Effector memory CD8-positive, alpha-beta T cell (primary cell): ENCODE measurements around the gene FANK1.
"Not testable (repeated sequence)": the region's sequence is repeated elsewhere in the genome, so short reads cannot be mapped to it uniquely, and the experiment has no call there.

Experiments used
- ATAC-seq: fragments of 150-1000 bp; cut with Tn5 transposase; replicated peaks from 2 replicates; pipeline ENCODE4 v1.10.0; 2021; ENCODE audit warnings: mild to moderate bottlenecking, moderate library complexity
- DNase-seq, 3 experiments: peaks; one replicate each; pipeline ENCODE4 v3.0.0; 2021
- H3K27ac Mint-ChIP-seq, 2 donors: one replicate each; pipeline ENCODE4 v1.8.0; 2022; ENCODE audit warnings: mild to moderate bottlenecking in 2 of 2, mixed read lengths in 2 of 2, moderate library complexity in 2 of 2
- H3K27me3 Mint-ChIP-seq, 2 donors: one replicate each; pipeline ENCODE4 v1.8.0; 2022; ENCODE audit warnings: mixed read lengths in 2 of 2
- H3K36me3 Mint-ChIP-seq: one replicate; pipeline ENCODE4 v1.8.0; 2022; ENCODE audit warnings: mild to moderate bottlenecking, moderate library complexity, mixed read lengths; ENCODE audit not compliant: insufficient read depth
- H3K4me1 Mint-ChIP-seq, 2 donors: one replicate each; pipeline ENCODE4 v1.8.0; 2022; ENCODE audit warnings: low read depth in 2 of 2, mixed read lengths in 2 of 2
- H3K4me3 Mint-ChIP-seq, 2 donors: one replicate each; pipeline ENCODE4 v1.8.0; 2022; ENCODE audit warnings: mild to moderate bottlenecking in 2 of 2, mixed read lengths in 2 of 2, moderate library complexity in 2 of 2
- H3K9me3 Mint-ChIP-seq, 2 donors: one replicate each; pipeline ENCODE4 v1.8.0; 2022; ENCODE audit warnings: mixed read lengths in 2 of 2

FANK1 gene

GRCh38 chr10:125871338-125871737 lies 25.0 kb upstream of the FANK1 start:
- Mint-ChIP-seq H3K9me3 (no peaks in the 10 kb centered on the region), H3K27ac (no peak overlapping the region), H3K4me1 (no peaks in the 10 kb centered on the region), H3K36me3 (no peaks in the 10 kb centered on the region), H3K4me3 (no peak overlapping the region), H3K27me3 (peaks cover 0 to under 1% of the 10 kb centered on the region in 2 donors)
- no peak for ATAC-seq
- DNase-seq, result no peak

DNA sequence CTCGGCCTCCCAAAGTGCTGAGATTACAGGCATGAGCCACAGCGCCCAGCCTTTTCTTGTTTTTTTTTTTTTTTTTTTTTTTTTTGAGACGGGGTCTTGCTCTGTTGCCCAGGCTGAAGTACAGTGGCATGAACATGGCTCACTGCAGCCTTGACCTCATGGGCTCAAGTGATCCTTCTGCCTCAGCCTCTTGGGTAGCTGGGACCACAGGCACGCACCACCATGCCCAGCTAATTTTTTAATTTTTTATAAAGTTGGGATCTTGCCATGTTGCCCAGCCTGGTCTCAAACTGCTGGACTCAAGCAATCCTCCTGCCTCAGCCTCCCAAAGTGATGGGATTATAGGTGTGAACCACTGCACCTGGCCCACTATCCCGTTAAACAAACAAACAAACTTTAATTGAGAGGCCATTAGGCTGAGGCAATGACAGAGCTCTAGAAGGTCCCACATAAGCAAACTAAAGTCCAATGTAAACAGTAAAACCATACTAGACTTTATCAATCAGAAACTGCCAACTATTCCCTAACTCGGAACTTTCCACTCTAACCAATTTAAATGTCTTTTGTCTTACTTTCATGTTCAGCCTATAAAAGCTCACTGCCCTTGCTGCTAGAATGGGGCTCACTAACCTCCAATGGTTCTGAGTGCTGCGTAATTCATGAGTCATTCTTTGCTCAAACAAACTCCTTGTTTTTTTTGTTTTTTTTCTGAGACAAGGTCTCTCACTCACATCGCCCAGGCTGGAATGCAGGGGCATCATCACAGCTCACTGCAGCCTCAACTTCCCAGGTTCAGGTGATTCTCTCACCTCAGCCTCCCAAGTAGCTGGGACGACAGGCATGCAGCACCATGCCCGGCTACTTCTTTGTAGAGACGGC lies 17.2 kb upstream of the FANK1 start:
- Mint-ChIP-seq H3K9me3 (no peaks in the 10 kb centered on the region), H3K36me3 (no peaks in the 10 kb centered on the region)
- DNase-seq, result no peak

GRCh38 chr10:125880719-125881118 lies 15.6 kb upstream of the FANK1 start:
- H3K9me3 Mint-ChIP-seq, result no peaks in the 10 kb centered on the region
- H3K36me3 Mint-ChIP-seq, result no peaks in the 10 kb centered on the region
- H3K4me3 Mint-ChIP-seq, result no peak overlapping the region

More for the DNA sequence above, 17.2 kb upstream of the FANK1 start:
- H3K4me1 Mint-ChIP-seq, result no peaks in the 10 kb centered on the region
- peaks cover 0 to 14% of the 10 kb centered on the region in 2 donors for H3K27me3 Mint-ChIP-seq
- no peak overlapping the region for H3K27ac Mint-ChIP-seq
- no peak for ATAC-seq
- no peak overlapping the region for H3K4me3 Mint-ChIP-seq

DNA sequence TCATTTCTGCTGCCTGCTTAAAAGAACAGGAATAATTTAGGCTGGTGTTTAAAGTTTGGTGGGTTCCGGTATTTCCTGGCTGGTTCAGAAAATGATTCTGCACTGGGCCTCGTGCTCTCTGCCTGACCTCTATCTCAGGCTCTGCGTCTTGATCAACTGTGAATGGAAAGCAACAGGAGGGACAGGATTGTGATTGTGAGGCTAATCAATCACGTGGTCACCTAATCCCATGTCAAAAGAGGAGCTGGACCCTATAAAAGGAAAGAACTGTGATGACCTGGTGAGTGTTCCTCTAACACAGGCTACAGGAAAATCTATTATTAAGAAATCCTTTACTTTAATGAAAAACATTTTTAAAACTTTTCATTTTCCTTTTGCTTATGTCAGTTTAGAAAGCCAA lies 15.2 kb upstream of the FANK1 start, which contains the start of gene DHX32:
DHX32 (minus strand) TSS at position 101 of the 400 bp plus-strand sequence. CDS start 468 bp downstream, outside the sequence.
- no peaks in the 10 kb centered on the region for H3K36me3 Mint-ChIP-seq
- DNase-seq (no peak), ATAC-seq (no peak)
- peaks cover 0 to 14% of the 10 kb centered on the region in 2 donors for H3K27me3 Mint-ChIP-seq
- no peaks in the 10 kb centered on the region for H3K9me3 Mint-ChIP-seq
- no peaks in the 10 kb centered on the region for H3K4me1 Mint-ChIP-seq
- H3K27ac Mint-ChIP-seq, result no peak within 1 kb of the TSS
- H3K4me3 Mint-ChIP-seq, result no peak within 1 kb of the TSS

More at GRCh38 chr10:125880719-125881118, 15.6 kb upstream of the FANK1 start:
- Mint-ChIP-seq H3K4me1 (no peaks in the 10 kb centered on the region), H3K27ac (no peak overlapping the region), H3K27me3 (peaks cover 0 to 14% of the 10 kb centered on the region in 2 donors)
- no peak for DNase-seq
- ATAC-seq, result no peak

DNA sequence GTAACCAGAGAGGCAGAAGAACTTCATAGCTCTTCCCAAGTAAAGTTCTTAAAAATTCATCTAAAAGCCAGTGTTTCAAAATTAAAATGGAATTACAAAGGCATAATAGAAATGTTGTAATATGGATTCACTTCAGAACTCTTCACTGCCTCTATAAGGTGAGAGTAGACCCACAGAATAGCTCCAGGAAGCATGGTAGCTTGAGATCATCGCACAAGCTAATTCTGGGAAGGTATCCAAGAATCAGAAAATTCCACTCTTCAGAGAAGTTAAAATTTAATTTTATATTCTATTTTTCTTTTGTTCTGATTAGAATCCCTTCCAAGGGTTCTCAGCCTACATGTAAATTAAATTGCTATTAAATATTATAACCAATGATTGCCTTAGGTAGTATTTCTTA lies 13.8 kb upstream of the FANK1 start:
- DNase-seq (no peak), ATAC-seq (no peak)
- H3K9me3 Mint-ChIP-seq, result no peaks in the 10 kb centered on the region
- H3K27me3 Mint-ChIP-seq, result peaks cover 0 to 14% of the 10 kb centered on the region in 2 donors
- H3K36me3 Mint-ChIP-seq, result no peaks in the 10 kb centered on the region
- no peaks in the 10 kb centered on the region for H3K4me1 Mint-ChIP-seq
- no peak overlapping the region for H3K27ac Mint-ChIP-seq
- H3K4me3 Mint-ChIP-seq, result no peak overlapping the region

DNA sequence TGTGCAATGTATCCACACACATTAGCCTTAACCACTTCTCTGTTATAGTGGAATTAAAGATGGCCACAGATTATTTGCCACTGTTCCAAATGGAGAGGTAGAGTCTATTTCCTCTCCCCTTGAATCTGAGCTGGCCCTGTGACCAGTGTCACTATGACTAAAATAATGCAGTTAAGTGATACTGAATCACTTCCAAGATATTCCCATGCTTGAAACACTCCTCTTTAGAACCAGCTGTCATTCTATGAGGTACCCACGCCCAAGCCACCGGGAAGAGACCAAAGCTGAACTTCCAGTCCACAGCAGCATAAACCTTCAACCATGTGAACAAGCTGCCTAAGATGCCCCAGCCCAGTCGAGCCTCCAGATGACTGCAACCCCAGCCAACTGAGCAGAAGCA lies 13.2 kb upstream of the FANK1 start:
- H3K27ac Mint-ChIP-seq, result no peak overlapping the region
- no peak for ATAC-seq
- no peak overlapping the region for H3K4me3 Mint-ChIP-seq
- no peaks in the 10 kb centered on the region for H3K36me3 Mint-ChIP-seq
- DNase-seq, result no peak
- H3K27me3 Mint-ChIP-seq, result peaks cover 0 to 14% of the 10 kb centered on the region in 2 donors
- H3K4me1 Mint-ChIP-seq, result no peaks in the 10 kb centered on the region
- H3K9me3 Mint-ChIP-seq, result no peaks in the 10 kb centered on the region

DNA sequence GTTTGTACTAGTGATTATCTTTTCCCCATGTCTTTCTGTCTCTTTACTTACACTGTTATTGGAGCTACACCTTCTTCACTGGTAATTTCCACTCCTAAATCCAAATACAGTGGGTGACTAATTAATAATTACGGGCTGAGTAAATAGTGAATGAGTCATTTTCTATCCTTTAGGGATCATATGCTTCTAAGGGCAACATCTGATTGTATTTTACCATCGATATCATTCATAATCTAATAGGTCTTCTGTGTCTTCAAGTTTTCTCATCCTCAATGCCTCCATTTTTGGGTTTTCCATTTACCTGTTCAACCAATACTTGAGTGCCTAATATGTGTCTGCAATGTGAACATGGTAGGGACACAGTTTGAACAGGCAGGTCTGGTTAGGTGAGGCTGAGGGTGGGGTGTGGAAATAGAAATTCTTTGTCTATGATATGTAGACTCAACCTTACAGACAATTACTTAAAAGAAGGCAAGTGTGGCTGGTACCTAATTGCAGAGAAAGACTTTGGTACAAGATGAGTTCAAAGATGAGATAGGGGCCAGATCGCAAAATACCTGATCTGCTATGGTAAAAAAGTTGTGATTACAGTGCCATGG lies 9.4 kb upstream of the FANK1 start:
- DNase-seq, result no peak
- Mint-ChIP-seq H3K27ac (no peak overlapping the region), H3K27me3 (no peaks in the 10 kb centered on the region), H3K9me3 (no peaks in the 10 kb centered on the region), H3K4me3 (no peak overlapping the region), H3K4me1 (no peaks in the 10 kb centered on the region), H3K36me3 (no peaks in the 10 kb centered on the region)
- no peak for ATAC-seq

GRCh38 chr10:125889441-125889840 lies 6.9 kb upstream of the FANK1 start:
- H3K4me1 Mint-ChIP-seq, ATAC-seq, DNase-seq, H3K27me3 Mint-ChIP-seq, H3K27ac Mint-ChIP-seq, H3K36me3 Mint-ChIP-seq, H3K9me3 Mint-ChIP-seq, H3K4me3 Mint-ChIP-seq: not testable (repeated sequence)

GRCh38 chr10:125892402-125892801 lies 4.0 kb upstream of the FANK1 start:
- not testable (repeated sequence) for H3K4me3 Mint-ChIP-seq, H3K4me1 Mint-ChIP-seq, H3K36me3 Mint-ChIP-seq, ATAC-seq, DNase-seq, H3K9me3 Mint-ChIP-seq, H3K27ac Mint-ChIP-seq
- peaks cover 0 to 15% of the 10 kb centered on the region in 2 donors for H3K27me3 Mint-ChIP-seq

GRCh38 chr10:125894176-125894575 lies 2.2 kb upstream of the FANK1 start:
- not testable (repeated sequence) for H3K27ac Mint-ChIP-seq, H3K4me1 Mint-ChIP-seq, H3K36me3 Mint-ChIP-seq, ATAC-seq, H3K4me3 Mint-ChIP-seq, DNase-seq, H3K9me3 Mint-ChIP-seq
- H3K27me3 Mint-ChIP-seq, result peaks cover 11 to 23% of the 10 kb centered on the region in 2 donors

- H3K36me3 Mint-ChIP-seq, H3K27ac Mint-ChIP-seq, H3K9me3 Mint-ChIP-seq, H3K4me1 Mint-ChIP-seq: not testable (repeated sequence)
- ATAC-seq (peak; percentile 65), DNase-seq (peak; percentile 0 to 11 (median 8))
- H3K27me3 Mint-ChIP-seq, result peaks cover 11 to 26% of the 10 kb centered on the region in 2 donors
- H3K4me3 Mint-ChIP-seq, result peak overlapping the region; percentile 66 to 73
Observed at GRCh38 chr10:125895130-125896087, 955 bp upstream of the FANK1 start.

GRCh38 chr10:125897317-125897716 lies 953 bp downstream of the FANK1 start:
- not testable (repeated sequence) for H3K27ac Mint-ChIP-seq, ATAC-seq
- H3K27me3 Mint-ChIP-seq, result peaks cover 11 to 38% of the 10 kb centered on the region in 2 donors

DNA sequence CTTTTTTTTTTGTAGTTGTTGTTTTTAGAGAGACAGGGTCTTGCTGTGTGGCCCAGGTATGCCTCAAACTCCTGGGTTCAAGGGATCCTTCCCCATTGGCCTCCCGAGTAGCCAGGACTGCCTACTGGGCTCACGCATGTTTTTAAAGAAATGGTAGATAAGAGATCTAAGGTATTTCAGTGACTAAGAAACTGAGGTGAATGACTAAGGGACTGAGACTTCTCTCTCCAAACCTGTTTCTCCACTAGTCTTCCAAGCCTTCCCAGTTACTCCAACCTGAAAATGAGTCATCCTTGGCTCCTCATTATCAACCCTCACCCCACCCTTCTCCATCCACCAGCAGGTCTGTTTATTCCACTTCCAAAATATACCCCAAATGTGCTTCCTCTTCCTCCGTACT lies 4.6 kb downstream of the FANK1 start:
- not testable (repeated sequence) for H3K36me3 Mint-ChIP-seq, ATAC-seq, H3K27ac Mint-ChIP-seq, H3K4me1 Mint-ChIP-seq, H3K4me3 Mint-ChIP-seq, DNase-seq, H3K9me3 Mint-ChIP-seq
- peaks cover 20 to 38% of the 10 kb centered on the region in 2 donors for H3K27me3 Mint-ChIP-seq

More at GRCh38 chr10:125897317-125897716, 953 bp downstream of the FANK1 start:
- H3K4me3 Mint-ChIP-seq, result peak overlapping the region; percentile 79 to 83
- H3K9me3 Mint-ChIP-seq, H3K36me3 Mint-ChIP-seq, DNase-seq, H3K4me1 Mint-ChIP-seq: not testable (repeated sequence)
